GM19238 (cell line): ENCODE measurements around the gene CFAP77.

Experiments used
- DNase-seq: peaks from one replicate; pipeline ENCODE4 v3.0.0; 2011; ENCODE audit warnings: low spot score; ENCODE audit not compliant: insufficient read length

The CFAP77 gene

DNA sequence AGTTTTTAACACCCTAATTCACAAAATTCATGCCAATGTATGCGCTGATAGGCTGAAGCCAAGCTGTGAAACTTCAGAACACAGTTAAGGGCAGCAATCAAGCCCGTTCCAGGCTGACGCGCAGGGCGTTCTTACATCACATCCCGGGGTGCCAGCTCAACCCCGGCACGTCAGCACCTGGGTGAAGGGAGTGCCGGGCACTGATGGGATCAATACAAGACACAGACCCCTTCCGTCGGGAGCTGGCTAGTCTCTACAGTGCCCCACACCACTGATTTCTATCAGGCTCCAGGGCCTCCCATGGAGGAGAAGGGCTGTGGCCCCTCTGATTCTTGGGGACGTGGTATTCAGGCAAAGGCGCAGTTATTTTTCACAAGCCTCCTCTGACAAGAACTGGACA, 184.4 kb downstream of the CFAP77 start:
- no peak for DNase-seq

DNA sequence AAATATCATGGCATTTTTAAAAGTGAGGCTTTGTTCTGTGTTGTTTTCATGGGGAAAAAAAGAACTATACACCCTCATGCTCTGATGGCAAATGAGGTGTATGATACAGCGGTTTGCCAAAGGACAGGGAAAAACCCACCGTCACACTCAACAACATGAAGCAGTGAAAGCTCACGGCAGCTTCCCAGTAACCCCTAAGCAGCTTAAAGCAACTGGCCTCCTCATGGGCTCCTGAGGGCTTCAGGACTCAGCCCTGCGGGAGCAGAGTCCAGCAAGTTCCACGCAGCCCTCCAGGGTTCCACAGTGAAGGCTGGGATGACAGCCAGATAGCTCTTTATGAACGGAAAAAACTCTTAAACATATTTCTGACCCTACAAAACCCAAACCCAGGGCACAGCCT, 185.3 kb downstream of the CFAP77 start:
- DNase-seq: no peak

DNA sequence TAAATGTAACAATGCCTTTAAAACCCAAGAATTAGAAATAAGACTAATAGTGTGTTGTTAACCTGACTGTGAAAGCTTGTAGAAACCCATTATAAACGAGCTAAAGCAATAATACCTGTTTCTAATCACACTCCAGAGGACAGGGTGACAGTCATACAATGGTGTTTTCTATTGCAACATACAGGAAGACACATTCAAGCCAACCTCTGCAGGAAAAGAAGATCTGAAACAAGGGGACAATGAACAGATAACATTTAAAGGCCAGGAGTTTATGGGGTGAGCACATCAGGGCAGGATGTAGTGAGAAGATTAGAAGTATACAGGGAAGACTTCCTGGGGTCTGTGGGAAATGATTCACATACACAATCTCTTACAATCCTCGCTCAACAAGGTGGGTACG, 186.2 kb downstream of the CFAP77 start:
- no peak for DNase-seq

DNA sequence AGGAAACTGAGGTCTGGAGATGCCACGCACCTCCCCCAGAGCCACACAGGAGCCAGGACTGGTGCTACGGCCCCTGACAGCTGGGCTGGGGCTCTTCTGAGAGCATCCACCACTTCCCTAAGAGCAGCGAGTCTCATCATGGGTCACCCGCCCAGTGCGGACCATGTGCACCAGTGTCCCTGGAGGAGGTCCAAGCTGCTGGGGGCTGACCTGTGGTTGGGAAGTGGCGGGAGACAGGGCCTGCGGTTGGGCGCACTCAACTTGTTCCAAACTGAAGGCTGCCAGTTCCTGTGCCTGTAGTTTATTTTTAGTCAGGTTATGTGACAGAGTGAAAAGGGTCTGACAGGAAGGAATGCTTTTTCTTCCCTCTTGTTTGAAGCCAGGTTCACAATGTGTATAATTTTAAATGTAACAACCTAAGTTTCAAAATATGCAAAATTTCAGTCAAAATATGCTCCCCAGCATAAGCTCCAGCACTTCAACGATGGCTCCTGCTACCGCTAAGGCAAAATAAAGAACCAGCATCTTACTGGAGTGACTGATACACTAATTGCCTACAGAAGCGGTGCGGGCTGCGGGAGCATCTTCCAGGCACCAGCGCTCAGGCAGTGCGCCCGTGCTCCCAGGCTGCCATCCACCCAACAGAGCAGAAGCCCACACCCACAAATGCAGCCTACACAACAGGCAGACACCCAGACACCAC, 187.2 kb downstream of the CFAP77 start:
- DNase-seq: no peak

DNA sequence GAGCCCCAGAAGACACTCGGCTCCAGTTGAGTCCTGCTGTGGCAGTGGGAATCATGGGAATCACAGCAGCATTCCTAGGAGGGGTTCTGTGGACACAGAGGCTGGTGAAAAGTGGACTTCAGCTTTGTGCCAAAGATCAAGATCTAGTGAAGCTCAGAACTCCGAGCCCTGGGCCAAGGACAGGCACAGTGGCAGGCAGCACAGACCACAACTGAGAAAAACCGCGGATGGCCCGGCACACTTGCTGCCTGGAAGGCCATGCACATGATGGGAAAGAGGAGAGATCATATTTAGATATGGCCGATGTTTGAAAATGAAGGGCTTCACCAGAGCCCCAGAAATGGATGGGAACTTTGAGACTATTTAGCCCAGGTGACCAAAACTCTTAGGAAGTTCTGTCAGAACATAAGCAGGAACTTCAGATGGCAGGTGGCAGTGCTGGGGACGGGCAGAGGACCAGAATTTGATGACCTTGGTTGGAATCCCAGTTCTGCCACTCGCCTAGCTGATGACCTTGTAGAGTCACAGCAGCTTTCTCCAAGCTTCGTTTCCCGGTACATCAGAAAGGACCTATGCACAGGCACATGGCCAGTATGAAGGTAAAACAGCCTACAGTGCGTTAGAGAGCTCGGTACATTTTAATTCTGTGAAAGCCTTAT, 190.4 kb downstream of the CFAP77 start:
- no peak for DNase-seq

DNA sequence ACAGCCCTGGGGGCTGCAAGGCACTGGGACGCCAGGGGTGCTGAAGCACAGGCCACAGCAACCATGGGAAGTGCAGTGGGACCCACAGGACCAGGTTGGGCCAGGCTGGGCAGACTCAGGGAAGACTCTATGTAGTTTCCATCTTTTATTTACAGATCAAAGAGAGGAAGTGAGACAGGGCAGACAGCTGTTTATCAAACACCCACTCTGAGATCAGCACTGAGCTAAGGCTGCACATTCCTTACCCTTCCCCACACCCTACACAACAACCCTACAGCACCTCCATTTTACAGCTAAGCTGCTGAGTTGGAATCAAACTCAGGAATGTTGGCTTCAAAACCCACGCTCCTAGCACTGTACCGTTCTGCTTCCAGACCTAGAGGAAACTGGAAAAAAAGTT, 192.2 kb downstream of the CFAP77 start:
- no peak for DNase-seq

DNA sequence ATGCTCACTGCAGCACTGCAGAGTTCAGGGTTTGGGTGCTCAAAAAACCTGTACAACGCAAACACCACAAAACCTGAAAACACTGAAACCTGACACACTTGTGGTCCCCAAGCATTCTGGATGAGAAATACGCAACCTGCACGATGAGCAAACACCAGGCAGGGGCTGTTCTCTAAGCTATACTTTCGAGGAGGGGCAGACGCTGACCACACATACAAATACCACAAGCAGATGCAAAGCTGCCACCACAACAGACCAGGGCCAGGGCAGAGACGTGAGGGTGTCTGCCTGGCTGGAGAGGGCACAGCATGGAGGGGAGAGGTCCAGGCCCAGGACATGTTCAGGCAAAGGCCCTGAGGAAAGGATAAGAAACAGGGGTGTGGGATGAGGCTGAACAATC, 195.4 kb downstream of the CFAP77 start:
- no peak for DNase-seq

DNA sequence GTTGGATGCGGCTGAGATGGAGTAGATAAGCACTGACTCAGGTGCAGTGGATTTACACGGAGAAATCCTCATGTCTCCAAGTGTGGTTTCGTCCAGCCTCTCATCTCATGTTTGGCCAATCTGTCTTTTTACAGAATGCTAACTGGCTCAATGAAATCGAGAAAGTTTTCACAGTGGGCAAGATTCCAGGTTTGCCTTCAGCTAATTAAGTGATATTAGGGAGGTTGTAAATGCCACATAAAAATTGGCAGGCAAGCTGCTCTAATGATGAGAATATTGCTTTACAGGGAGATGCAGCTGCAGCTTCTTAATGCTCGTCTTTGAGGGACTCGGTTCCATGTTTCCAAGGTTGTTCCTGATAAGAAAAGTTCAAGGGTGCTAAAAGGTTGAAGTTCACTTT, 196.1 kb downstream of the CFAP77 start:
- no peak for DNase-seq

DNA sequence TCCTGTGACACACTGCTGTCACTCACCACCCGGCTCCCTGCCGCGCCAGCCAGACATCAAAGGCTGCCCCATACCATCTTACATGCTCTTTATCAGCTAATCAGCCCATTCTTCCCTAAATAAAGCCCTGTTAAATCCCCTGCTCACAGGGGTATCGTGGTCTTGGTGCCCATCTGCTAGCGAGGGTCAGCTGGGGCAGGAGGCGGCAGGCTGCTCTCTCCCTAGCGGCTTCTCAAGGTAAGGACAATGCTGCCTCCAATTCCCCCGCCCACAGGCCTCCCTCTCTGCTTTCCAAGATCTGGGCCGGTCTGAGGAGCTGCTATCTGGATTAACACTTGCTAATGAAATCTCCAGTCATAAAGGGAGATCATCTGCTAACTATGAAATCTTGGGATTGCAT, 199.2 kb downstream of the CFAP77 start:
- no peak for DNase-seq

DNA sequence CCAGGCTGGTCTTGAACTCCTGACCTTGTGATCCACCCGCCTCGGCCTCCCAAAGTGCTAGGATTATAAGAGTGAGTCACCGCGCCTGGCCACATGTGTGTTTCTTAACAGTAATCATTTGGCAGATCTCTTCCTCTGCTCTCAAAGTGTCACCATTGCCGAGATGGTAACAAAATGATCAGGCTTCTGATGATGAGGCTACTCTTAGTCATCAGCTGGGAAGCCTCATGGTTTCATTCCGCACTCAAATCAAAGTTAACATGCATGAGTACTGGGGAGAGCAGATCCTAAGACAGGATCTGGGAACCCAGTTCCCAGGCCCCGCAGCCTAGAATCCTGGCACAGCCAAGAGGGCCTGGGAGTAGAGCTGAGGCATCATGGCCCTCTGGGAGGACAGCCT, 199.8 kb downstream of the CFAP77 start:
- no peak for DNase-seq

DNA sequence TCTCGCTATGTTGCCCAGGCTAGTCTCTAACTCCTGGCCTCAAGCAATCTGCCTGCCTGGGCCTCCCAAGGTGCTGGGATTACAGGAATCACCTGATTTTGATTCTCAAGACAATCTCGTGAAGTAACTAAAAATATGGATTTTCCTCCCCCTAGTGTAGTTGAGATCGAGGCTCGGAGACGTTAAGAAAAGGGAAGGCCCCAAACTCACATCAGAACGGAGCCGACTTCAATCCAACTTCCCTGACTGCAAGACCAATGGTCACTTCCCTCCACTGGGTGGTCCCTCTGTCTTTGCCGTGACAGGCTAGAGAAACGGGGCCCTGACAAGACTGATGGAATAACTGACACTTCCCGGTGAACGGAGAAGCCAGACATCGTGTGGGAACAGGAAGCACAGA, 200.7 kb downstream of the CFAP77 start:
- DNase-seq: no peak

DNA sequence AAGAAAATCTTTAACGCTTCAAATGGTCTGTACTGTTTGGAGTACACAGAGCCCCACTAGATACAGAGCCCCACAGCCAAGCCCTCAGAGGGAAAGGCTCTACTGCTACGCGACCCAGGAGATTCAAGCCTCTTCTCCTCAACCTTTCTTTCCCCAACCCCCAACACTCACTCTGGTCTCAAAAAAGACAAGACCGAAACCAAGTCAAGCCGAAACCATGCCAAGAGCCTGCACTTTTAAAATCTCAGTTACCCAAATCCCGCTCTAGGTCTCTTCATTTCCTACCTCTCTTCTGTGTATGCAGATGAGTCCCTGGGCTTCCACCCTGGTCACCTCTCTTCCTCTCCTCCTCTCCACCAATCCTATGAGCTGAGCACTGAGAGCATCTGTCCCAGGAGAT, 204.3 kb downstream of the CFAP77 start:
- no peak for DNase-seq

DNA sequence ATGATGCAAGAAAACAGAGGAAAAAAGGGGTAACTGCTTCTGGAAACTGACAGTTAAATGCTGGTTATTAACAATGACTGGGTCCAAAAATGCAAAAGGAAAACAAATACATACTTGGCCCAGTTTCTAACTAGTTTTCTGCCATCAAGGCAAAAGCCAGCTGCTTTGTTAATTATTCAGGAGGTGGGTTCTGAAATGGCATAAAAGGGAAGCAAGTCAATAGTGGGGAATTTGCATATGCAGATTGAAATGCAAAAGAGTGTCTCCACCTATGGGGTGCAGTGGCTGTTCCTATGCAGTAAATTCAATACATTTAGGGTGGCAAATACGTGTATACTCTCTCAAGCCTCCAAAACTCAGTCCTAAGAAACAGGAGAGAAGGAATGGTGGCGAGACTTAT, 205.8 kb downstream of the CFAP77 start:
- DNase-seq: no peak

DNA sequence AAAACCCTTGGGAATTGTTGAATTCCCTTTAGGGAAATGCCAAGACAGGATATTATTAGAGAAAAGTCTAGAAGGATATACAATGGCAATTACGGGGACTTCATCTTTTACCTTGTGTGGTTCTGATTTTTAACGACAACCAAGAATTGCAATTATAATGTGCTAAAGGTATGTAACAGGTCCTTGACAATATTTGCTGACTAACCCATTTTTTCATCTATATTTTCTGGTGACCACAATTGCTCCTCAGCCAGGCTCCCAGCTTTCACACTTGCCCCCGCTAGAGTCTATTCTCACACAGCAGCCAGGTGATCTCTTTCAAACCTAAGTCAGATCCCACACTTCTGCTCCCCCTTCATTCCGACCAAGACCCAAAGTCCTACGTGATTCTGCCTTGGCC, 206.7 kb downstream of the CFAP77 start:
- DNase-seq: no peak

DNA sequence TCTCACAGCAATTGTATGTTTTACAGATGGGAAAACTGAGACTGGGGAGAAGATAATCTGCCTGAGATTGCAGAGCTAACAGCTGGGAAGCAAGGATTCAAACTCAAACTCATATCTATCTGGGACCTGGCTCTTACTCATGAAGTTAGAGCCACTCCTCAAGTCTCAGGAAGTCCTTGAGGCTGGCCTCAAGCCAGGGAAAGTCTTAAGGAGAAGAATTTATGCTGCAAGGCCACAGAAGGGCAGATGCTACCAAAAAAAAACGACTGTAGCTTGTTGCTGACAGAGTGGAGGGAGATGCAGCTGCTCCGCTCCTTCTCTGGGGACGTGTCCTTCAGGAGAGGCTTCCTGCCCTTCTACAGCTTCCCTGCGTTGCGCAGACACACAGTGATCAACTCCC, 212.1 kb downstream of the CFAP77 start:
- DNase-seq: no peak
